Uterus (tissue), 2 donors: ENCODE results near the gene OR2A14.

Experiments used
- CTCF ChIP-seq, 4 experiments: fragments of 200-600 bp in 2 of 4; fragments of 450-650 bp in 2 of 4; sonication (generic) in 2 of 4; IDR thresholded peaks; one replicate each; pipeline ENCODE4 v1.5.1; 2016 to 2019; ENCODE audit warnings: antibody characterized with exemption in 4 of 4, mild to moderate bottlenecking in 2 of 4, moderate library complexity in 1 of 4
- POLR2A ChIP-seq, 2 donors: fragments of 450-650 bp; IDR thresholded peaks; one replicate each; pipeline ENCODE4 v1.6.1; 2016; ENCODE audit warnings: antibody characterized with exemption in 2 of 2, mild to moderate bottlenecking in 1 of 2, moderate library complexity in 1 of 2

- TF ChIP-seq CTCF (IDR thresholded peaks at IDR 0.05) (no peak), POLR2A (IDR thresholded peaks at IDR 0.05) (no peak)
Observed at GRCh38 chr7:144144426-144144825, 21.4 kb downstream of the OR2A14 start.
